Endothelial cell of umbilical vein (primary cell): ENCODE results near the gene SF3B5. TPM values are rescaled to one million over a fixed set of nuclear protein-coding genes. Genes with fewer than 3 reads are reported as not detected.

Experiments
- polyA plus RNA-seq, 4 experiments: library from polyadenylated mRNA; depleted of rRNA in 3 of 4; stranded (reverse) in 3 of 4; unstranded in 1 of 4; fragments of >200 nt; gene quantifications; 2 replicates each; pipeline versions ENCODE4 v1.2.1 to v1.2.3, GENCODE V29; 2011 to 2012; ENCODE audit warnings: missing spikeins in 1 of 4
- total RNA-seq: library from RNA; stranded (reverse); gene quantifications from 2 replicates; pipeline ENCODE4 v1.2.3, GENCODE V29; 2021

SF3B5 gene
- total and polyA plus RNA-seq, 2 donors (not counting 3 experiments of a cell fraction or from before 2014, with no cell fraction given), result 185 to 540 TPM

Other genes starting within 250 kb of the SF3B5 start
- gene ZC2HC1B, start 231.1 kb downstream of the SF3B5 start, total RNA-seq, result not detected in 2 replicates
- not detected in 2 replicates for gene ZC2HC1B, start 231.1 kb downstream of the SF3B5 start, polyA plus RNA-seq
- 40.0 and 40.4 TPM in 2 replicates for gene PLAGL1, start 87.3 kb downstream of the SF3B5 start, total RNA-seq
- 20.9 and 23.1 TPM in 2 replicates for gene PLAGL1, start 87.3 kb downstream of the SF3B5 start, polyA plus RNA-seq
- 4.7 and 6.0 TPM in 2 replicates for gene STX11, start 54.9 kb upstream of the SF3B5 start, total RNA-seq
- gene STX11, start 54.9 kb upstream of the SF3B5 start, polyA plus RNA-seq, result 8.5 and 8.9 TPM in 2 replicates
- gene UTRN, start 189.8 kb upstream of the SF3B5 start, total RNA-seq, result 224 and 228 TPM in 2 replicates
- gene UTRN, start 189.8 kb upstream of the SF3B5 start, polyA plus RNA-seq, result 29.4 and 37.4 TPM in 2 replicates